DLD1 (cell line): Measurements from ENCODE around the gene NRL.

Source experiments
- in situ Hi-C: cut with HindIII; loops from 2 replicates; pipeline ENCODE4 v1.10.0; 2017; ENCODE audit warnings: low sequenced_read_pairs

The NRL gene

DNA sequence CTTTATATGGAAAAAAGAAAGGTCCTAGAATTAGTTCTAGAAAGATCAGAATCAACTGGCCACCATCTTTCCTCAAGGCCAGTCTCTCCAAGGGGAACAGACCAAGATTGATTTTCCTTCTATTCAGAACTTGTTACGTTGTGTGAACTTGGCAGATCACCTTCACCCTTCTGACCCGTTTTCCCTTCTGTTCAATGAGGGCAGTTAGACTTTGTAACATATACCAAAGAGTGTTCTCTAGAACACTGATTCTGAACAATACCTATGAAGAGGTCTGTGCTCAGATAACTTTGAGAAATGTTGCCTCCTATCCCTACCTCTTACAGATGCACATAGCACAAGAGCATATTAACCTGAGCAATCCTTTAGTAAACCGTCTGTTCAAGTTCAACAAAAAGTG lies 31.3 kb downstream of the NRL start:
- in situ Hi-C loops = no loop called here

DNA sequence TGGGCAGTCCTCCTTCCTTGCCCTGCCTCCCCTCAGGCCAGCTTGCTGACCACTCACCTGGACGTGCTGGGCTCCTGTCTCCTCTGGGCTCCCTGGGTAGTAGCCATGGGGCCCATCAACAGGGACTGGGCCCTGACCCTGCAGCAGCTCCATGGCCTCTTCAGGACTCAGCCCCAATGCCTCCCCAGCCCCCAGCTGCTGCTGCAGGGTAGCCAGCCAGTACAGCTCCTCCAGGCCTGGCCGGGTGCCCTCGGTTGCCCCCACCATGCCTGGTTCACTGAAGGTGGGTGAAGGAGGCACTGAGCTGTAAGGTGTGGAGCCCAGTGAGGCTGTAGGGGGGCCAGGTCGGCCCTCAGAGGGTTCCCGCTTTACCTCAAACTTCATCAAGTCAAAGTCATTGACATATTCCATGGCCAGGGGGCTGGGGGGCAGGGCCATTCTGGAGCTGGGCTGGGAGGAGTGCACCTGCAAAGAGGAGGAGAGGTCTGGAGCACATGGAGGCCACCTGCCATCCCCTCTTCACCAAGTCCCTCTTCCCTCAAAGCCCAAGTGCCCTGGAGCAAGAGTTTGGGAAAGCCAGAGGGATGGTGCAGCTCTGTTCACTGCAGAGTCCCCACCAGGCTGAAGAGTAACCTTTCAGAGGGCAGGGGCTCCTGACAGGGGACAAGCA lies 32.2 kb downstream of the NRL start:
- in situ Hi-C loops = no loop called here

DNA sequence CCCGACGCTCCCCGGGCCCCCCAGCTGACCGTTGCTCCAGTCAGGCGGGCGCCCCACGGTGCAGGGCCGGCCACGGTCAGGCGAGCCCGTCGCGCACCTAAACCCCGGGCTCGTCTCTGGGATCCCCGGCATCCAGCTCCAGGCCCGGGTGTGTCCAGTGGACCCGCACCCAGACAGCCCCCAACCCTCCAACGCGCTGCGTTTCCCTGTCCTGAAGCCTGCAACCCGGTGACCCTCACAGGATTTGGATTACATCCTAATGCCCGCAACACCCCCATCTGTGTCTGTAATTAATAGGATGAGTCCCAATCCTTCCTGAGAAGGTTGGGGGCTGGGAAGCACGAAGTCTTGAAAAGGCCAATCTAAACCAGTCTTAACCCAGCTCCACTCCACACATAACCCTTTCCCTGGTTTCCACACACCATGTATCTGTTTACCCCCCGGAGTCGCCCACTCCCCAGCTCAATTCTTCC lies 33.0 kb downstream of the NRL start:
- in situ Hi-C loops = no loop called here

DNA sequence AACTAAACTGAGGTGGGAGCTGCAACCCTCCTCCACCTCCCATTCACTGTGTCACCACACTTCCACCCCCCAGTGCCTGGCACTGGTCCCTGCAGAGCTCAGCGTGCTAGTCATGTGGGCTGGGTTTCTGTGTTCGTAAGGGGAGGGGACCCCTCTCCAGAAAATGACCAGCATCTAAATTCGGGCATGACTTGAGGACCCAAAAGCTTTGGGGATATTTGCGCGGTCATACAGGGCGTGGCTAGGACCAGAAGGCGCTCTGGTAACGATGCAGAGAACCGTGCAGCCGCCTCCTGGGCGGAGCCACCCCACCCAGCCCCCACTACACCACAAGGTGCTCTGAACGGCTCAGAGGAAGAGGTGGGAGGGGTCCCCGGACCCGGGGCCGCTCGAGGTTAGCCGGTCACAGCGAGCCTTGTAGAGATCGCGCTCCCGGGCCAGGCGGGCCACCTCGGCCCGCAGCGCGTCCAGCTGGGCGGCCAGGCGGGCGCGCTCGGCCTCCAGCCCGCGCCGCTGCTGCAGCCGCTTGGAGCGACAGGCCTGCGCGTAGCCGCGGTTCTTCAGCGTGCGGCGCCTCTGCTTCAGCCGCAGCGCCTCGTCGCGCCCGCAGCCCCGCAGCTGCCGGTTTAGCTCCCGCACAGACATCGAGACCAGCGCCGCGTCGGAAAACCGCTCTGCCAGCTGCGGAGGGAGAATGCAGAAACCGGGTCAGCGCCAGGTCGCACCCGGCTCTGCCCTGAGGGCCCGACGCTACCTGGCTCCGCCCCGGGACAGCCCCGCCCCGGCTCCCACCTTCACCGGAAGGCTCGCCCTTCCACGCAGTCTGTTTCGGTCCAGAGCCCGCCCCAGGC lies 33.6 kb downstream of the NRL start:
- in situ Hi-C loops = no loop called here

GRCh38 chr14:24080142-24080530 lies 34.6 kb downstream of the NRL start:
- in situ Hi-C loops = no loop called here

DNA sequence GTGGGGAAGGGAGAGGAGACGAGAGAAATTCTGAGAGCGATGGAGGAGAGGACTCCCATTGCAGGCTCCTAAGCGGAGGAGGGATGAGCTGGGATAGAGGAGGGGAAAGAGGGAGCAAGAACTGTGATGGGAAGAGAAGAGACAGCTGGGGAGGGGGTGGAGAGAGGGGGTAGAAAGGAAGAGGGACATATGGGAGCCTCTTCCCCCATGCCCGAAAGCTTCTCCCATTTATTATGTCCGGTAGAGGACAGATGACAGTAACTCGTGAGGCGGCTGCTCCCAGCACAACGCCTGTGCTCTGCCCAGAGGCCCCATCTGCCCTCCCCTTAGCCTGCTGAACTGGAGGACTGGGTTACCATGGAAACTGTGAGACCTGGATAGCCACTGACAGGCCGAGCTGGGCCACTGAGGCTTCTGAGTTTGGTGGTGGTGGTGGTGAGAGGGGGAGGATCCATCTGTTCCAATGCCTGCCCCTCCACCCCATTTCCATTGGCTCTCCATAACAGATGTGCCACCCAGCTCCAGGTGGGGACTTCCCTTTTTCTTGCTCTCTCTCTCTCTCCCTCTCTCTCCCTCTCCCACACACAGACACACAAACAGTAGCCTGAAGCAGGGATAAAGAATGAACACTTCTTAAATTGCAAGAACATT lies 35.1 kb downstream of the NRL start:
- in situ Hi-C loops = no loop called here

DNA sequence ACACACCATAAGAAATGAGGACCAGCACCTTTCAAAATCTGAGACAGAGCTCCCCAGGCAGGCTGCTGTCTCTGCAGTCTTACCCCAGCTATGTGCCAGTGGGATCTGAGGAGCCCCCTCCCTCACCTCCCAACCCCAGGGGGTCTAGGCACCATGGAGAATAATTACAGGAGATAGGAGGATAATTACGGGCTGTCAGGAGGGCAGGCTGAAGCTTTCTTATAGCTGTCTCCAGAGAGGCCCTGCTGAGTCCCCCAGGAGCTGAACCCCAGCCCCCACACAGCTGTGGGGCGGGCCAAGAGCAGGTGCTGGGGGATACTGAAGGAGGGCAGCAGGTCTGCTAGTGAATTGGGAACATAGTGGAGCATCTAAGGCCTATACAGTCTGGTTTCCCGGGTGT lies 36.6 kb downstream of the NRL start:
- in situ Hi-C loops = no loop called here

DNA sequence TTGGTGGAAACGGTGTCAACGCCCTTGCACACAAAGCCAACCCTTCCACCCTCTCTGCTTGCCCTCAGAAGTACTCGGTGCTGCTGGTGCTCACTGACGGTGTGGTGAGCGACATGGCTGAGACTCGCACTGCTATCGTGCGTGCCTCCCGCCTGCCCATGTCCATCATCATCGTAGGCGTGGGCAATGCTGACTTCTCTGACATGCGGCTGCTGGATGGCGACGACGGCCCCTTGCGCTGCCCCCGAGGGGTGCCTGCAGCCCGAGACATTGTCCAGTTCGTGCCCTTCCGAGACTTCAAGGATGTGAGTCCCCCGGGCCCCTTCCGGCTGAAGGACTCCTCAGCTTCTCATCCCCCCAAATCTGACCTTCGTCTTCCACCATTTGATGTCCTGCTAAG lies 37.7 kb downstream of the NRL start:
- in situ Hi-C loops = no loop called here

GRCh38 chr14:24076302-24076601 lies 38.5 kb downstream of the NRL start:
- in situ Hi-C loops = no loop called here

DNA sequence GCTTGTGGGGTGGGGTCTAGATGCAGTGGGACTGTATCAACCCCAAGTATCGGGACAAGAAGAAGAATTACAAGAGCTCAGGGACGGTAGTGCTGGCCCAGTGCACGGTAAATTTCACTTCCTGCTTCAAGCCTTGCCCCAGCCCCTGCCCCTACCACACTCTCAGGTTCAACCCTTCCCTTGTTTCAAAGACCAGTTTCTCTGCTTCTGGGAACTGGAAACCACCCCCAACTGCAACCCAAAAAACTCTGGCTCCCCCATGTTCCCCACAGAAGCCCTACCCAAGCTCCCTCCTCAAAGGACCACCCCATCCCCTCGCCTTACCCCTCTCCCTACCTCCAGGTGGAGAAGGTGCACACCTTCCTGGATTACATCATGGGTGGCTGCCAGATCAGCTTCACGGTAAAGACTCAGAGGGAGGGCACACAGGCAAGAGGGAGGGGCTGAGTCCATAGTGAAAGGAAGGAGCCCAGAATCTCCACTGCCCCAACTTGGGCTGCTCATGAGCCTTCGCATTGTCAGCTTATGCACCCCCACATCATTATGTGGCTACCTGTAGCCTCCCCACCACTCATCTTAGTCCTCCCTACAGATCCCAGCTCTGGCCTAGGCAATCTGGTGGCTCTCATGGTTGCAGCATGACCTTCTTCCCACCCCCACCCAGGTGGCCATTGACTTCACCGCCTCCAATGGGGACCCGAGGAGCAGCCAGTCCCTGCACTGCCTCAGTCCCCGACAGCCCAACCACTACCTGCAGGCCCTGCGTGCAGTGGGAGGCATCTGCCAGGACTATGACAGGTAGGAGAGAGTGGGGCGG lies 39.1 kb downstream of the NRL start:
- in situ Hi-C loops = no loop called here

GRCh38 chr14:24074625-24075484 lies 39.9 kb downstream of the NRL start:
- in situ Hi-C loops = no loop called here

DNA sequence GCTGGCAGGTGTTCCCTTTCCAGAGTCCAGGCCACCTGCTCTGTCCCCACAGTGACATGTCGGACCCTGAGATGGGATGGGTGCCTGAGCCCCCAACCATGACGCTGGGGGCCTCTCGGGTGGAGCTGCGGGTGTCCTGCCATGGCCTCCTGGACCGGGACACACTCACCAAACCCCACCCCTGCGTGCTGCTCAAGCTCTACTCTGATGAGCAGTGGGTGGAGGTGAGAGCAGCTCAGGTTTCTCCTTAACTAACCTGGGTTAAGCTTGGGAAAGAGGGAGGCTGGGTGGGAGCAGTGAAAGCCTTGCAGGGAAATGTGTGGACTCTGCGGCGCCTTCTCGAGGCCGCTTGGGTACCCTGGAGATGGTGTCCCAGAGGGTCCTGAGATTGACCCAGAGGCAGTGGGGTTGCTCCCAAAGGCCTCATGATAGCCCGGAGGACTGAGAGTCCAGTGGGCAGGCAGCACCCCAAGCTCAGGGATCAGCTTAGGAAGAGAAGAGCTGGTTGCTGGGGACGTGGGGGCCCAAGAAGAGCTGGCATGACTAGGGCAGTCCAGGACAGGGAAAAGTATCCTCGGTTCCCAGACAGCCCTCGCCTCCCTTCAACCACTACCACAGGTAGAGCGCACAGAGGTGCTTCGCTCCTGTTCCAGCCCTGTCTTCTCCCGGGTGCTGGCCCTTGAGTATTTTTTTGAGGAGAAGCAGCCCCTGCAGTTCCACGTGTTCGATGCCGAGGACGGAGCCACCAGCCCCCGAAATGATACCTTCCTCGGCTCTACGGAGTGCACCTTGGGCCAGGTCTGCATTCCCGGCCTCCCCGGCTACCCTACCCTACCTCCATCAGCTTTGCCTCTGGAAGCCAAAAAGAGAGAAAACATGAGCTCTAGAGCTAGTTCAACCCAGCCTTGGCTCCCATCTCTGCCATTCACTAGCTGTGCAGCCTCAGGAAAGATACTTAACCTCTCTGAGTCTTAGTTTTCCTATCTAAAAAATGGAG lies 41.6 kb downstream of the NRL start:
- in situ Hi-C loops = no loop called here

DNA sequence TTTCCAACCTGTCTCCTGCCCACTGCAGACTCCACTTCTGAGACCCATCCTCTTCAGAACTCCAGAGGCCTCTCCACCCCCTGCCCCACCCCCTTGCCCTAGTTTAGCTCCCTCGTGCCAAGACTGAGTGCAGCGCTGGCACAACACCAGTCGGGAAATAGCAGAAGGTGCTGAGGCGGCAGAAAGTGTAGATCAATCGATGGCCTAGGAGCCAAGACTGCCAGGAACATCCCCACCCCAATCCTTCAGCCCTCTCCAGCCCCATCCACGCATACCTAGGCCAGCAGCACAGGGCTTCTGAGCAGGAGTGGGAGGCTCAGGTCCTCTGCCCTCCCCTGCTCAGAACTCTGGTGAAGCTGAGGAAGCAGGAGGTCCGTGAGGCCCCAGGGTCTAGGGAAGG lies 42.3 kb downstream of the NRL start:
- in situ Hi-C loops = no loop called here

DNA sequence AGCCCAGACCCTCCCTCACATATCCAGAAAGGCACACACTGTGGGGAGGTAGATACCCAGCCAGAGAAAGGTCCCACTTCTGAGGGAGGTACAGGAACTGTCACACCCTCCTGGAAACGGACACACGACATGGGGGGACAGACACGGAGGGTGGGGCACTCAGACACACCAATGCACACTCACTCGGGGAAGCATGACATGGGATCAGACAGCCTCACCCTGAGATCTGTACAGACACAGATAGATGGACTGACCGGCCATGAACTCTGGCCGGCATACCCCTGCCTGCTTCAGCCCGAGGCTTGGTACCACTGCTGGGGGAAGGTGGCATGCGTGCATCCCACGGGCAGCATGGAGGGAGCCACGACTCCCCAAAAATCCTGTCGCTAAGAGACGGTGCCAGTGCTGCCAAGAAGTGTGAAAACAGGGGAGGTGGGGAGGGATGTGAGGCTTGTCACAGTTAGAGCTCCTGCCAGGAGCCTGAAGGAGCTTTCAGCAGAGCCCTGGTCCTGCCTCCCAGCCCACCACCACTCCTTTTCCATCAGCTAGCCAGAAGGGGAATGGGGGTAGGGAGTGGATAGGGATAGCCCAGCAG lies 42.8 kb downstream of the NRL start:
- in situ Hi-C loops = no loop called here

GRCh38 chr14:24071144-24071697 lies 43.5 kb downstream of the NRL start, which contains the start of gene CPNE6:
TSS of gene CPNE6 (plus strand) at chr14:24071562. CDS start at chr14:24072937, 1,375 bp downstream.
- in situ Hi-C loops = no loop called here

GRCh38 chr14:24070285-24071143 lies 44.2 kb downstream of the NRL start:
- in situ Hi-C loops = no loop called here

DNA sequence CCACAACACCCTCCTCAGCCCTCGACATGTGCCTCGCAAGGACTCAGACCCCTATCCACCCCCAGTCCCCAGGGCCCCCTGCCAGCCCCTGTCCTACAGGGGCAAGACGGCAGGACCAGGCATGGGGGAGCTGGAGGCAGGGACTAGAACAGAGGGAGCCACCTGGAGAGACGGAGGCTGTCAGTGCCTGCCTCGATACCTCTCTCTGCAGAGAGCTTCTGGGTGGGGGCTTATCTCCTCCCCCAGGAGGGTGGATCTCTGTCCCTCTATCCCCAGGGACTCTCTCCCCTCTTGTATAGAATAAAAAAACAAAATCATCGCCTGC lies 45.4 kb downstream of the NRL start:
- in situ Hi-C loops = no loop called here
